ENCODE data around the gene GFPT2. TPM values are rescaled to one million over a fixed set of nuclear protein-coding genes. Genes with fewer than 3 reads are reported as not detected.

Gene GFPT2
- total and polyA plus RNA-seq, 7 donors: 1.2 to 42.7 (median 16.1) TPM

- intact Hi-C loops (cut with DNase I): no loop called here
- Histone ChIP-seq H3K4me3 (no peak overlapping the region), H3K27me3 (no peaks in the 10 kb centered on the region), H3K27ac (no peak overlapping the region), H3K4me1 (peaks cover 0 to 25% (median 19%) of the 10 kb centered on the region in 4 donors), H3K36me3 (peaks cover 0 to 20% (median 6%) of the 10 kb centered on the region in 4 donors), H3K9me3 (no peaks in the 10 kb centered on the region)
- TF ChIP-seq EP300 (IDR thresholded peaks at IDR 0.05) (no peak), POLR2A (IDR thresholded peaks at IDR 0.05) (no peak), POLR2AphosphoS5 (IDR thresholded peaks at IDR 0.05) (no peak), CTCF (IDR thresholded peaks at IDR 0.05) (no peak)
- DNase-seq: no peak
- 81 to 85% methylated on average over 7 of the region's 7 CpGs for WGBS, 2 donors
These were observed 13.5 kb downstream of the GFPT2 start for GRCh38 chr5:180339583-180340183.

- H3K27me3 ChIP-seq: no peaks in the 10 kb centered on the region
- peaks cover 0 to 10% (median 6%) of the 10 kb centered on the region in 4 donors for H3K4me1 ChIP-seq
- TF ChIP-seq CTCF (IDR thresholded peaks at IDR 0.05) (no peak), EP300 (IDR thresholded peaks at IDR 0.05) (no peak), POLR2A (IDR thresholded peaks at IDR 0.05) (no peak), POLR2AphosphoS5 (IDR thresholded peaks at IDR 0.05) (no peak)
- DNase-seq: no peak
- no peak overlapping the region for H3K27ac ChIP-seq
- H3K36me3 ChIP-seq: peaks cover 0 to 22% (median 11%) of the 10 kb centered on the region in 4 donors
- H3K9me3 ChIP-seq: no peaks in the 10 kb centered on the region
- intact Hi-C loops (cut with DNase I): no loop called here
- 87% methylated on average over 22 of the region's 22 CpGs for WGBS, 2 donors
- no peak overlapping the region for H3K4me3 ChIP-seq
These were observed 15.0 kb downstream of the GFPT2 start for GRCh38 chr5:180338001-180338707.

GRCh38 chr5:180336234-180337020 is 16.7 kb downstream of the GFPT2 start:
- no peak for DNase-seq
- H3K4me3 ChIP-seq: no peak overlapping the region
- no peaks in the 10 kb centered on the region for H3K27me3 ChIP-seq
- no peaks in the 10 kb centered on the region for H3K9me3 ChIP-seq
- 83 to 86% methylated on average over 34 of the region's 34 CpGs for WGBS, 2 donors
- H3K27ac ChIP-seq: no peak overlapping the region
- peaks cover 0 to 15% (median 0%) of the 10 kb centered on the region in 4 donors for H3K4me1 ChIP-seq
- intact Hi-C loops (cut with DNase I): no loop called here
- TF ChIP-seq CTCF (IDR thresholded peaks at IDR 0.05) (no peak), POLR2A (IDR thresholded peaks at IDR 0.05) (no peak), POLR2AphosphoS5 (IDR thresholded peaks at IDR 0.05) (no peak), EP300 (IDR thresholded peaks at IDR 0.05) (no peak)
- peaks cover 0 to 22% (median 11%) of the 10 kb centered on the region in 4 donors for H3K36me3 ChIP-seq

GRCh38 chr5:180335614-180336233 is 17.4 kb downstream of the GFPT2 start:
- intact Hi-C loops (cut with DNase I): no loop called here
- Histone ChIP-seq H3K4me1 (peaks cover 0 to 22% (median 2%) of the 10 kb centered on the region in 4 donors), H3K9me3 (no peaks in the 10 kb centered on the region), H3K4me3 (no peak overlapping the region), H3K27me3 (no peaks in the 10 kb centered on the region), H3K27ac (no peak overlapping the region), H3K36me3 (peaks cover 0 to 22% (median 11%) of the 10 kb centered on the region in 4 donors)
- 92% methylated on average over 19 of the region's 19 CpGs for WGBS, 2 donors
- TF ChIP-seq POLR2AphosphoS5 (IDR thresholded peaks at IDR 0.05) (no peak), POLR2A (IDR thresholded peaks at IDR 0.05) (no peak), CTCF (IDR thresholded peaks at IDR 0.05) (no peak), EP300 (IDR thresholded peaks at IDR 0.05) (no peak)
- DNase-seq: no peak

All from sigmoid colon (tissue), 7 donors.